Neural progenitor cell (in vitro differentiated cells): ENCODE results near the gene NIPAL3.

Experiments
- CTCF ChIP-seq: fragments of 200-600 bp; sonication (generic); IDR thresholded peaks from 2 replicates; pipeline ENCODE4 v1.5.1; 2017; ENCODE audit warnings: antibody characterized with exemption, mild to moderate bottlenecking
- EZH2 ChIP-seq: fragments of 200-600 bp; sonication (generic); IDR thresholded peaks from 2 replicates; pipeline ENCODE4 v1.6.1; 2017; ENCODE audit warnings: antibody characterized with exemption, mild to moderate bottlenecking, moderate library complexity
- EZH2phosphoT487 ChIP-seq: fragments of 200-600 bp; sonication (generic); IDR thresholded peaks from 2 replicates; pipeline ENCODE4 v1.6.1; 2017; ENCODE audit warnings: antibody characterized with exemption

GRCh38 chr1:24386241-24386640 is 29.4 kb upstream of the NIPAL3 start:
- TF ChIP-seq CTCF (no peak), EZH2phosphoT487 (no peak), EZH2 (no peak)
